Measurements from ENCODE around the gene SCN9A. TPM values are rescaled to one million over a fixed set of nuclear protein-coding genes. Genes with fewer than 3 reads are reported as not detected.

Gene SCN9A
- total RNA-seq, 1 experiment from 2014 or later = 0.07 TPM

DNA sequence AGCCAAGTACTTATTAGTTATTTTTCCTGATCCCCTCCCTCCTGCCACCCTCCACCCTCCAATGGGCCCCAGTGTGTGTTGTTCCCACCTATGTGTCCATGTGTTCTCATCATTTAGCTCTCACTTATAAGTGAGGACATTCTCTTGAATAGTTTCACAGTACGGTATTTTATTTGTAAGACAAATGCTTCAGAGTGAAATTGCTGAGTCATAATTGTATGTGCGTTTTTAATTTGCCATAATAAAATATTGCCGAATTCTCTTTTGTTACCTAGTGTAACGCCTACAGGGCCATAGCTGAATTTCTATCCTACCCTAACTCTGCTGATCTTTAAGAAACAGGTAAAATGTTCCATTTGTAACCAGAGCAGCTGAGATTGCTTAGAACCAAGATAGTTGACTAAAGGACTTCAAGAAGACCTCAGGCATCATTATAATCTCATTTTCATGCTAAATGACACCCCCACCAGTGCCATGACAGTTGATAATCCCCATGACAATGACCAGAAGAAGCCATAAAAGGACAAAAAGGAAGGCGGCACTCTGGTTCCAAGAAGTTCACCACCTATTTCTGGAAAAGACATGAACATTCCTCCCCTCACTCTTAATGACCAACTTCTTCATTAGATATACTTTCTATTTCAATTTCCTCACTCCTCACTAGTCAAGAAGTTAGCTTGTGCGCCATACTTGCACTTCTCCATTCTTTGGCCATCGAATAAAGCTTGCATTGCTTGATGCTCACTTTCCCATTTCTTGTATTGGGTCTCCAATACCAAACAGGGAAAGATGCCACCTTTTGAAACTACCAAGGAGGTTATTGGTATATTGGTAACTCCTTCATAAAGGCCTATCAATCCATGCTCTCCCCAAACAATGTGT lies 18.4 kb downstream of the SCN9A start:
- Histone ChIP-seq H3K4me1 (ENCODE audit: control insufficient read depth in 1 of 2, insufficient read depth in 2 of 2, low read length in 2 of 2) (no peaks in the 10 kb centered on the region), H3K27me3 (ENCODE audit: insufficient read depth, low read length) (peaks cover 8% of the 10 kb centered on the region), H3K9me2 (ENCODE audit: insufficient read depth) (no peaks in the 10 kb centered on the region), H4K20me1 (ENCODE audit: insufficient read depth) (peaks cover 4% of the 10 kb centered on the region; the same call in 1 of the 2 replicates), H3K36me3 (ENCODE audit: control insufficient read depth in 1 of 2, insufficient read depth in 2 of 2, low read length in 2 of 2) (no peaks in the 10 kb centered on the region), H3K4me2 (ENCODE audit: low read length) (no peak overlapping the region), H3K4me3 (replicated peaks in 1 of 2; ENCODE audit: low read depth in 1 of 2, low read length in 2 of 2) (no peak overlapping the region), H2AFZ (ENCODE audit: low read depth, low read length, poor library complexity, severe bottlenecking) (no peak overlapping the region), H3K27ac (ENCODE audit: low read depth, low read length) (no peak overlapping the region), H3K9me3 (ENCODE audit: control insufficient read depth in 1 of 2, insufficient read depth in 1 of 2, low read depth in 1 of 2, low read length in 2 of 2) (no peaks in the 10 kb centered on the region), H3K9ac (ENCODE audit: low read length) (no peak overlapping the region), H3K79me2 (ENCODE audit: insufficient read depth, low read length) (no peaks in the 10 kb centered on the region)
- RAD21 ChIA-PET (ENCODE audit: low non-redundant PET in 1 of 2, low total read pairs in 2 of 2, uncharacterized antibody in 2 of 2, unreplicated experiment in 2 of 2) = no interaction called here
- POLR2A ChIA-PET = no interaction called here
- no peak for TF ChIP-seq JUND (IDR thresholded peaks at IDR 0.05)
- TF ChIP-seq YY1 (IDR thresholded peaks at IDR 0.05; ENCODE audit: extremely low read depth, insufficient replicate concordance, low read depth, low read length) = no peak
- TF ChIP-seq ZNF274 (IDR thresholded peaks at IDR 0.05; ENCODE audit: low read depth, low read length) = no peak
- TF ChIP-seq EZH2 (IDR thresholded peaks at IDR 0.05) = no peak
- no peak for TF ChIP-seq CBX3 (IDR thresholded peaks at IDR 0.05; ENCODE audit: low read depth)
- TF ChIP-seq EGR1 (IDR thresholded peaks at IDR 0.05; ENCODE audit: low read depth) = no peak
- CTCF ChIA-PET = no interaction called here
- no TSS peak for BruUV-seq (replicated peaks)
- ATAC-seq (no peak), DNase-seq (ENCODE audit: low read depth, low spot score) (no peak)
- intact Hi-C loops (cut with micrococcal nuclease) = no loop called here

DNA sequence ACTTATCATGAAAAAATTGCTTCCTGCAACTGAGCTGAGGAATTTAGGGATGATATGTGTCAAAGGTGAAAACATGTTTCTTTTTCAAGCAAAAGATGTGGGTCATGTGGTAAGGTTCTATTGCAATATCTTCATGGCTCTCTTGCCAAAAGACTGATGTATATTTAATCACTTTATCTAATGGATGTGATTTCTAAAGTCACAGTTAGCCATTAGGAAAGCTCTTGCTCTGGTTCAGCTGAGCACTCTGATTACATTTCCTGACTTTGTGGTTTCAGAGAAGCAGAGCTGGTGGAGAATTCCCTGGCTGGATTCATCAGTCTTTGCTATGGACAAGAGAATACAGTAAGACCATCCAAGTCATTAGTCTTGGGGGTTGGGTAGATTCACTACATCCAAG lies 24.4 kb downstream of the SCN9A start:
- peaks cover 38% of the 10 kb centered on the region for H3K27me3 ChIP-seq (ENCODE audit: insufficient read depth, low read length)
- H3K9me2 ChIP-seq (ENCODE audit: insufficient read depth) = no peaks in the 10 kb centered on the region
- CTCF ChIA-PET = no interaction called here
- BruUV-seq (replicated peaks) = no TSS peak
- no peak for DNase-seq (ENCODE audit: low read depth, low spot score)
- no peaks in the 10 kb centered on the region for H3K9me3 ChIP-seq (ENCODE audit: control insufficient read depth in 1 of 2, insufficient read depth in 1 of 2, low read depth in 1 of 2, low read length in 2 of 2)
- RAD21 ChIA-PET (ENCODE audit: low non-redundant PET in 1 of 2, low total read pairs in 2 of 2, uncharacterized antibody in 2 of 2, unreplicated experiment in 2 of 2) = no interaction called here
- H3K4me1 ChIP-seq (ENCODE audit: control insufficient read depth in 1 of 2, insufficient read depth in 2 of 2, low read length in 2 of 2) = no peaks in the 10 kb centered on the region
- H3K27ac ChIP-seq (ENCODE audit: low read depth, low read length) = no peak overlapping the region
- intact Hi-C loops (cut with micrococcal nuclease) = no loop called here
- H3K36me3 ChIP-seq (ENCODE audit: control insufficient read depth in 1 of 2, insufficient read depth in 2 of 2, low read length in 2 of 2) = no peaks in the 10 kb centered on the region
- ATAC-seq = no peak
- H3K9ac ChIP-seq (ENCODE audit: low read length) = no peak overlapping the region
- H3K79me2 ChIP-seq (ENCODE audit: insufficient read depth, low read length) = no peaks in the 10 kb centered on the region
- no peak overlapping the region for H3K4me3 ChIP-seq (replicated peaks in 1 of 2; ENCODE audit: low read depth in 1 of 2, low read length in 2 of 2)
- no peak overlapping the region for H2AFZ ChIP-seq (ENCODE audit: low read depth, low read length, poor library complexity, severe bottlenecking)
- H3K4me2 ChIP-seq (ENCODE audit: low read length) = no peak overlapping the region
- POLR2A ChIA-PET = no interaction called here
- peaks cover 4% of the 10 kb centered on the region; the same call in 1 of the 2 replicates for H4K20me1 ChIP-seq (ENCODE audit: insufficient read depth)
- TF ChIP-seq, protein P1, sequence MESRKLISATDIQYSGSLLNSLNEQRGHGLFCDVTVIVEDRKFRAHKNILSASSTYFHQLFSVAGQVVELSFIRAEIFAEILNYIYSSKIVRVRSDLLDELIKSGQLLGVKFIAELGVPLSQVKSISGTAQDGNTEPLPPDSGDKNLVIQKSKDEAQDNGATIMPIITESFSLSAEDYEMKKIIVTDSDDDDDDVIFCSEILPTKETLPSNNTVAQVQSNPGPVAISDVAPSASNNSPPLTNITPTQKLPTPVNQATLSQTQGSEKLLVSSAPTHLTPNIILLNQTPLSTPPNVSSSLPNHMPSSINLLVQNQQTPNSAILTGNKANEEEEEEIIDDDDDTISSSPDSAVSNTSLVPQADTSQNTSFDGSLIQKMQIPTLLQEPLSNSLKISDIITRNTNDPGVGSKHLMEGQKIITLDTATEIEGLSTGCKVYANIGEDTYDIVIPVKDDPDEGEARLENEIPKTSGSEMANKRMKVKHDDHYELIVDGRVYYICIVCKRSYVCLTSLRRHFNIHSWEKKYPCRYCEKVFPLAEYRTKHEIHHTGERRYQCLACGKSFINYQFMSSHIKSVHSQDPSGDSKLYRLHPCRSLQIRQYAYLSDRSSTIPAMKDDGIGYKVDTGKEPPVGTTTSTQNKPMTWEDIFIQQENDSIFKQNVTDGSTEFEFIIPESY (IDR thresholded peaks at IDR 0.05; ENCODE audit: extremely low read depth, insufficient replicate concordance, low read length) = no peak
- TF ChIP-seq RAD21 (IDR thresholded peaks at IDR 0.05; ENCODE audit: low read depth) (no peak), EGR1 (IDR thresholded peaks at IDR 0.05; ENCODE audit: low read depth) (no peak), SIN3A (IDR thresholded peaks at IDR 0.05; ENCODE audit: low read depth) (no peak), EZH2 (IDR thresholded peaks at IDR 0.05) (no peak), CBX3 (IDR thresholded peaks at IDR 0.05; ENCODE audit: low read depth) (no peak), CEBPB (IDR thresholded peaks at IDR 0.05; ENCODE audit: low read depth) (no peak), FOSL1 (IDR thresholded peaks at IDR 0.05; ENCODE audit: low read depth) (no peak), EZH2phosphoT487 (IDR thresholded peaks at IDR 0.05; ENCODE audit: borderline replicate concordance) (no peak)
- TF ChIP-seq, protein P2, sequence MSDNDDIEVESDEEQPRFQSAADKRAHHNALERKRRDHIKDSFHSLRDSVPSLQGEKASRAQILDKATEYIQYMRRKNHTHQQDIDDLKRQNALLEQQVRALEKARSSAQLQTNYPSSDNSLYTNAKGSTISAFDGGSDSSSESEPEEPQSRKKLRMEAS (IDR thresholded peaks at IDR 0.05) = no peak
- TF ChIP-seq, protein P3, sequence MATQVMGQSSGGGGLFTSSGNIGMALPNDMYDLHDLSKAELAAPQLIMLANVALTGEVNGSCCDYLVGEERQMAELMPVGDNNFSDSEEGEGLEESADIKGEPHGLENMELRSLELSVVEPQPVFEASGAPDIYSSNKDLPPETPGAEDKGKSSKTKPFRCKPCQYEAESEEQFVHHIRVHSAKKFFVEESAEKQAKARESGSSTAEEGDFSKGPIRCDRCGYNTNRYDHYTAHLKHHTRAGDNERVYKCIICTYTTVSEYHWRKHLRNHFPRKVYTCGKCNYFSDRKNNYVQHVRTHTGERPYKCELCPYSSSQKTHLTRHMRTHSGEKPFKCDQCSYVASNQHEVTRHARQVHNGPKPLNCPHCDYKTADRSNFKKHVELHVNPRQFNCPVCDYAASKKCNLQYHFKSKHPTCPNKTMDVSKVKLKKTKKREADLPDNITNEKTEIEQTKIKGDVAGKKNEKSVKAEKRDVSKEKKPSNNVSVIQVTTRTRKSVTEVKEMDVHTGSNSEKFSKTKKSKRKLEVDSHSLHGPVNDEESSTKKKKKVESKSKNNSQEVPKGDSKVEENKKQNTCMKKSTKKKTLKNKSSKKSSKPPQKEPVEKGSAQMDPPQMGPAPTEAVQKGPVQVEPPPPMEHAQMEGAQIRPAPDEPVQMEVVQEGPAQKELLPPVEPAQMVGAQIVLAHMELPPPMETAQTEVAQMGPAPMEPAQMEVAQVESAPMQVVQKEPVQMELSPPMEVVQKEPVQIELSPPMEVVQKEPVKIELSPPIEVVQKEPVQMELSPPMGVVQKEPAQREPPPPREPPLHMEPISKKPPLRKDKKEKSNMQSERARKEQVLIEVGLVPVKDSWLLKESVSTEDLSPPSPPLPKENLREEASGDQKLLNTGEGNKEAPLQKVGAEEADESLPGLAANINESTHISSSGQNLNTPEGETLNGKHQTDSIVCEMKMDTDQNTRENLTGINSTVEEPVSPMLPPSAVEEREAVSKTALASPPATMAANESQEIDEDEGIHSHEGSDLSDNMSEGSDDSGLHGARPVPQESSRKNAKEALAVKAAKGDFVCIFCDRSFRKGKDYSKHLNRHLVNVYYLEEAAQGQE (IDR thresholded peaks at IDR 0.05; ENCODE audit: low read depth) = no peak
